Spleen (tissue), 7 donors: ENCODE measurements around the gene STK38.

Experiments
- POLR2AphosphoS5 ChIP-seq, 3 donors: sonication (generic); formaldehyde crosslinking; IDR thresholded peaks; one replicate each; pipeline ENCODE4 v1.5.1; 2017; ENCODE audit warnings: antibody characterized with exemption in 3 of 3
- TF ChIP-seq, protein P1 (sequence below), 11 experiments: fragments of 200-600 bp in 7 of 11; fragments of 450-650 bp in 4 of 11; sonication (generic) in 4 of 11; IDR thresholded peaks in 8 of 11; conservative IDR thresholded peaks in 3 of 11; 1 replicate in 7 of 11; 2 replicates in 4 of 11; pipeline versions ENCODE4 v1.4.0 to v1.8.0; 2016 to 2021; ENCODE audit warnings: antibody characterized with exemption in 11 of 11, inconsistent platforms in 4 of 11, mild to moderate bottlenecking in 1 of 11
- donor health status: DM: no; HTN: no; CAD: no; lungs with moderate emphysema.
- donor health status: DM: no; HTN: no; CAD: no.
- donor health status: DM: no; HTN: no; CAD: no.

GRCh38 chr6:36594029-36594815 is 46.9 kb upstream of the STK38 start, which contains the start of gene SRSF3:
- TF ChIP-seq, protein P1, sequence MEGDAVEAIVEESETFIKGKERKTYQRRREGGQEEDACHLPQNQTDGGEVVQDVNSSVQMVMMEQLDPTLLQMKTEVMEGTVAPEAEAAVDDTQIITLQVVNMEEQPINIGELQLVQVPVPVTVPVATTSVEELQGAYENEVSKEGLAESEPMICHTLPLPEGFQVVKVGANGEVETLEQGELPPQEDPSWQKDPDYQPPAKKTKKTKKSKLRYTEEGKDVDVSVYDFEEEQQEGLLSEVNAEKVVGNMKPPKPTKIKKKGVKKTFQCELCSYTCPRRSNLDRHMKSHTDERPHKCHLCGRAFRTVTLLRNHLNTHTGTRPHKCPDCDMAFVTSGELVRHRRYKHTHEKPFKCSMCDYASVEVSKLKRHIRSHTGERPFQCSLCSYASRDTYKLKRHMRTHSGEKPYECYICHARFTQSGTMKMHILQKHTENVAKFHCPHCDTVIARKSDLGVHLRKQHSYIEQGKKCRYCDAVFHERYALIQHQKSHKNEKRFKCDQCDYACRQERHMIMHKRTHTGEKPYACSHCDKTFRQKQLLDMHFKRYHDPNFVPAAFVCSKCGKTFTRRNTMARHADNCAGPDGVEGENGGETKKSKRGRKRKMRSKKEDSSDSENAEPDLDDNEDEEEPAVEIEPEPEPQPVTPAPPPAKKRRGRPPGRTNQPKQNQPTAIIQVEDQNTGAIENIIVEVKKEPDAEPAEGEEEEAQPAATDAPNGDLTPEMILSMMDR (IDR thresholded peaks at IDR 0.05 in 8 of 11, conservative IDR thresholded peaks at IDR 0.05 in 3 of 11): peak; percentile 47 to 87 (median 77)
- TF ChIP-seq POLR2AphosphoS5 (IDR thresholded peaks at IDR 0.05): peak; percentile 99 to 100 (median 100)
